Subcutaneous adipose tissue (tissue), 4 donors: ENCODE data around the gene SUMO2. TPM values are rescaled to one million over a fixed set of nuclear protein-coding genes. Genes with fewer than 3 reads are reported as not detected.

Experiments used
- total RNA-seq, 4 donors: library from RNA; depleted of rRNA; stranded (reverse); fragments of >200 nt; gene quantifications; one replicate each; pipeline ENCODE4 v1.1.0, GENCODE V29; 2016
- TF ChIP-seq, protein P1 (sequence below): fragments of 450-650 bp; IDR thresholded peaks from one replicate; pipeline ENCODE4 v1.5.1; 2016; ENCODE audit warnings: low read depth, mild to moderate bottlenecking, control low read depth, antibody characterized with exemption, moderate library complexity

SUMO2 gene
- total RNA-seq, 4 donors from 2014 or later: 41.1 to 77.0 (median 69.2) TPM

DNA sequence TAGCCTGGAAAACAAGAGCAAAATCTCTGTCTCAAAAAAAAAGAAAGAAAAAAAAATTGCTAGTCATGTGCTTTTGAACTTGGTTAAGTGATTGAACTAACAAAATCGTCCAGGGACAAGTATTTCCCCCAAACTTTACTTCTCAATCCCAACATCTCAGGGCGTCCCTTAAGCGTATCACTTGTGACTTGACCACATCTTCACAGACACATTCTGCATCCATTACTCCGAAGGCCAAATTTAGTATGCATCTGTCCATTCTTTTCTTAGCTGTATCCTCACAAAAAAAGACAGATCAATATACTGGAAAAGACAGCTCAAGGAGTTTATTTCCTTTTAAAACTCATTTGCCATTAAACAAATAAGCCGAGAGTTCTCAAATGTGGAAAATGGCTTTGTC, 22.5 kb downstream of the SUMO2 start:
- TF ChIP-seq, protein P1, sequence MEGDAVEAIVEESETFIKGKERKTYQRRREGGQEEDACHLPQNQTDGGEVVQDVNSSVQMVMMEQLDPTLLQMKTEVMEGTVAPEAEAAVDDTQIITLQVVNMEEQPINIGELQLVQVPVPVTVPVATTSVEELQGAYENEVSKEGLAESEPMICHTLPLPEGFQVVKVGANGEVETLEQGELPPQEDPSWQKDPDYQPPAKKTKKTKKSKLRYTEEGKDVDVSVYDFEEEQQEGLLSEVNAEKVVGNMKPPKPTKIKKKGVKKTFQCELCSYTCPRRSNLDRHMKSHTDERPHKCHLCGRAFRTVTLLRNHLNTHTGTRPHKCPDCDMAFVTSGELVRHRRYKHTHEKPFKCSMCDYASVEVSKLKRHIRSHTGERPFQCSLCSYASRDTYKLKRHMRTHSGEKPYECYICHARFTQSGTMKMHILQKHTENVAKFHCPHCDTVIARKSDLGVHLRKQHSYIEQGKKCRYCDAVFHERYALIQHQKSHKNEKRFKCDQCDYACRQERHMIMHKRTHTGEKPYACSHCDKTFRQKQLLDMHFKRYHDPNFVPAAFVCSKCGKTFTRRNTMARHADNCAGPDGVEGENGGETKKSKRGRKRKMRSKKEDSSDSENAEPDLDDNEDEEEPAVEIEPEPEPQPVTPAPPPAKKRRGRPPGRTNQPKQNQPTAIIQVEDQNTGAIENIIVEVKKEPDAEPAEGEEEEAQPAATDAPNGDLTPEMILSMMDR: no peak

DNA sequence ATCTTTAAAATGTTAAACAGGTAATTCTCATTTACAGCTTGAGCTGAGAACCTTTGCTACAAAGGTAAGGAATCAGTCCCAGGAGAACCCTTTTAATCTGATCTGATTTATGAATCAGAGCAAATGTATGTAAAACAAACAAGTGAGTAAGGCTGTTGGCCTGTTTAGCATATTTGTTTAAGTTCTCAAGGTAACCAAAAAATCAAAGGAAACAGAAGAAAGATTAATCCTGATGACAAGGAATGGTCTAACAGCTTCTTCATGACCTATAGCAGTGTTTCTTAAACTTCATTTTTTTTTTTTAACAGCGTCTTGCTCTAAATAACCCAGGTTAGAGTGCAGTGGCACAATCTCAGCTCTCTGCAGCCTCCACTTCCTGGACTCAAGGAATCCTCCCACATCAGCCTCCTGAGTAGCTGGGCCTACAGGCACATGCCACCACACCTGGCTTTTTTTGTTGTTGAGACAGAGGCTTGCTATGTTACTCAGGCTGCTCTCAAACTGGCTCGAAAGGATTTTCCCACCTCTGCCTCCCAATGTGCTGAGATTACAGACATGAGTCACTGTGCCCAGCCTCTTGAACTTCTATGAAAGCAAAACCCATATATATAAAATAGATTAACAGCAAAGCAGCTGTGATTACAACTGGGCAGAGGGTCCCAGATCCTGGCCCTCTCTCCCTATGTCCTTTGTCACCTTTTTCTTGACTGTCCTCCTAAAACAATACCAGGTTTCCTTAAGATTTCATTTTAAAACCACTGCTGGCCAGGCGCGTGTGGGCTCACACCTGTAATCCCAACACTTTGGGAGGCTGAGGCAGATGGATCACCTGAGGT, 23.3 kb downstream of the SUMO2 start:
- TF ChIP-seq, protein P1: no peak

DNA sequence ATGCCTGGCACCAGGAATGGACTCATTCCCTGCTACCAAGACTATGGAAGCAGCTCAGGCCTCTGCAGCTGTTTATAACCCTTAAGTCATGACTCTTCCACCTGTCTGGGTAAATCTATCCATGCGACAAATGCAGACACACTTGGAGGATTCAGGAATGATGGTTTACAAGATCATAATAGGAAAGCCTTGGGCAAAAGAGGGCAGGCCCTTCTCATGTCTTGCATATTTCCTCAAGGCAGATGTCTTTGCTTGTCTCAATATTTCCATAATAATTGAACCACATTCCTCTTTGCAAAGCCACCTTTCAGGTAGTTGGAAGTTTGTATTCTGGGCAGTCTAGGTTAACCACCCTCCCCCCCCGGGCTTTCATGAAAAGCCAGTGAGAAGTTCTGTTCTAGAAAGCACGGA, 27.6 kb downstream of the SUMO2 start:
- TF ChIP-seq, protein P1: no peak

DNA sequence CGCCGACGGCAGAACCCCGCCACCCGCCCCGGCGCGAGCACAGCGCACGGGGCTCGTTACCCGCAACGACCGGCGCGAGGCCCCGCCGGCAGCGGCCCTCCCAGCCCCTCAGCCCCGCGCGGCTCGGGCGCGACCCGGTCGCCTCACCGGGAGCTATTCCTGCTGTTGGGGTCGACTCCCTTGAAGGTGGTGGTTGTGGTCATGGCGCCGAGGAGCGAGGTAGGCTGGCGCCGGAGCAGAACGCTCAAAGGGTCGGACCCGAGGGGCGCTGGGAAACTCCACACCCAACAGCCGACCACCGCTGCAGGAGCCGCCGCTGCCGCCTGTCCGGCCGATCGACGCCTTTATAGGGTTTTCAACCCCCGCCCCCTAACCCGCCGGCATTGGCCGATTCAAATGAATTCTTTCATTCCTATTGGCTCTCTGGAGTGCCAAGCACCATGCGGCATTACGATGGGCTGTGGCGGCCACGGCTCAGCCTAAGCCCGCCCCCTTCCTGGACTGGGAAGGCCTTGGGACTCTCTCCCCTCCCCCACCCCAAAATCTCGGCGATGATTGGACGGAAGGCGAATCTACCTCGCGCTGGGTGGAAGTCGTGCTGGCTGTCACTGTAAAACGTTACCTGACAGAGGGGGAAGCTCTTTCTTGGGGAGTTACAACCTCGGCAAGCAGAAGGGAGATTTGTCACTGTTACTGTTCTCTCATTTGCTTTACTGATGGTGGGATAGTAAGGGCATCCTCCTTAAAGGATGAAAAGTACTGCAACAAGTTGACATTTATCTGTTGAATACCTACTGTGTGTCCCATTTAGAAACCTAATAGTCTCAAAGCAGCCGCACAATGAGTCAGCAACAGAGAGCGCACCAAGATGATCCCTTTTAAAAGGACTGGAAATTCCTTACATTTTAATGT, 28.3 kb downstream of the SUMO2 start, which contains the start of gene JPT1:
TSS of gene JPT1 (minus strand) at position 318 of the 912 bp plus-strand sequence. CDS start at position 203, 115 bp downstream.
- TF ChIP-seq, protein P1: no peak

DNA sequence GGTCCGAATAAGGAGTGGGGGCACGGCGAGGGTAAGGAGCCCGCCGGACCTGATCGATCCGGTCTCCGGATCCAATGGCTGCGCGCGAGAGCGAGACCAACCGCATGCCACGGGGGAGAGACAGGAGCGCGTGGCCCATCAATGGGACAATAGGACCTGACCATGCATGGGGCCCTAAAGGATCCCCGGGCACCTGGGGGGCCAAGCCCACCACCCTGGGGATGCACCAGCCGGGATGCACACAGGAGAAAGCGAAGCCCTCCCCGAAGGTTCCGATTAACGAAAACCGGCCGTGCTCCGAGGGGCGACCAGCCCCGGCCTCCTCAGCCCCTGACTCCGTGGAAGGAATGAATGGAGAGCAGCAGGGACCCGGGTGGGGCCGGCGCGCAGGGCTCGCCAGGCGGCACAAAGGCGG, 29.0 kb downstream of the SUMO2 start:
- TF ChIP-seq, protein P1: no peak

DNA sequence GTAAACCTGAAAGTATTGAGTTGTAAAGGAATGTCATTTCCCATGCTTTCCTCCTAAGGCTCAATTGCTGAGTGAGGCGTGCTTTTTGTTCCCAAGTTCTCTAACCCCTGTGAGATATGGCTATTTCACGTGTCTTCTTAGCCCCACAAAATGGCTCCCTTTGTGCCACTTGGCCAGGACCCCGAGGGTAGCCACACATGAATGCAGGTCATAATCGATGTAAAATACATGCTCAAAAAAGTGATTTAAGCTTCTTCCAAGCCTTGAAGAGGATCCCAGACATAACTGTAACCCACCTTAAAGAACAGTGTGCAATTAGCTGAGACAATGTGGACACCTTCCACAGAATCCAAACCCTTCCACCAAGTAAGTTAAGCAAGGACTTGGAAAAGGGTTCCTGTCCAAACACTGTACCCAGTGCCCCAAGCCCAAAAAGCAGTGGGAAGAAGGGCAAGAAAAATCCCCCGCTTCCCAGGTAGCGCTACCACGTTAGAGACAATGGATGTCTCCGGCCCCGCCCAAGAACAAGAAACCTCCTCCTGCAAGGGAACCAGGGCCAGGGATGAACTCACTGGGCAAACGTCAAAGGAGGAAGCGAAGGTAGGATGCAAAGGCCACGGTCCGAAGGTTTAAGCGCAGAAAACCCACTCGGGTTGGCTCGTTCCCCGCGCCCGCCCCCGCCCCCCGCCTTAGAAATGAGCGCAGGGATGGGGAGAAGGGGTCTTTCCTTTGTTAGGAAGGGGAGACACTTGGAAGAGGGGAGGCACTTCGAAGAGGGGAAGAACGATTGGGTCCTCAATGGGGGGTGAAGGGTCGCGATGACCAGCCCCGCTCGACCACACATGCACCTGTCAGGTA, 29.6 kb downstream of the SUMO2 start:
- TF ChIP-seq, protein P1: no peak
